SK-N-DZ (cell line): ENCODE results near the gene PVRIG.
"Not testable (repeated sequence)": the region's sequence is repeated elsewhere in the genome, so short reads cannot be mapped to it uniquely, and the experiment has no call there.

Experiments used
- DNase-seq: peaks from one replicate; pipeline ENCODE4 v3.0.0-alpha.2; 2015; ENCODE audit warnings: low spot score

PVRIG gene

DNA sequence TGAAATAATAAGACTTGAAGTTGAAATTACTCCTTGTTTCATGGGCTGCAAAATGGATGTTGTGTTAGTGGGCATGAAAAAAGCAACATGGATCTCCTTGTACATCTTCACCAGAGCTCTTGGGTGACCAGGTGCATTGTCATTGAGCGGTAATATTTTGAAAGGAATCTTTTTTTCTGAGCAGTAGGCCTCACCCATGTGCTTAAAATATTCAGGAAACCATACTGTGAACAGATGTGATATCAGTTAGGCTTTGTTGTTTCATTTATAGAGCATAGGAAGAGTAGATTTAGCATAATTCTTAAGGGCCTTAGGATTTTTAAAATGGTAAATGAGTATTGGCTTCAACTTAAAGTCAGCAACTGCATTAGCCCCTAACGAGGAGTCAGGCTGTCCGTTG lies 26.8 kb upstream of the PVRIG start:
- DNase-seq = no peak

- no peak for DNase-seq
These were observed 24.5 kb upstream of the PVRIG start for GRCh38 chr7:100195222-100195621.

DNA sequence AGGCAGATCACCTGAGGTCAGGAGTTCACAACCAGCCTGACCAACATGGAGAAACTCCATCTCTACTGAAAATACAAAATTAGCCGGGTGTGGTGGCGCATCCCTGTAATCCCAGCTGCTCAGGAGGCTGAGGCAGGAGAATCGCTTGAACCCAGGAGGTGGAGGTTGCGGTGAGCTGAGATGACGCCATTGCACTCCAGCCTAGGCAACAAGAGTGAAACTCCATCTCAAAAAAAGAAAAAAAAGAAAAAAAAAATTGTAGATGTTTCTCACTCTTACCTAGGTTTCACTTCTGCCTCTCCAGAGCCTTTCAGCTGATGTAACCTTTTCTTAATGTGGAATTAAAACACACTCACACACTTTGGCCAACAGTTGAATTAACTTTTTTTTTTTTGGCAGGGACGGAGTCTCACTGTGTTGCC lies 23.8 kb upstream of the PVRIG start:
- DNase-seq = not testable (repeated sequence)

GRCh38 chr7:100198266-100198665 lies 21.5 kb upstream of the PVRIG start:
- DNase-seq = no peak

- DNase-seq = no peak
These were observed 19.1 kb upstream of the PVRIG start for GRCh38 chr7:100200693-100201092.

- no peak for DNase-seq
These were observed 15.3 kb upstream of the PVRIG start for GRCh38 chr7:100204454-100204853.

DNA sequence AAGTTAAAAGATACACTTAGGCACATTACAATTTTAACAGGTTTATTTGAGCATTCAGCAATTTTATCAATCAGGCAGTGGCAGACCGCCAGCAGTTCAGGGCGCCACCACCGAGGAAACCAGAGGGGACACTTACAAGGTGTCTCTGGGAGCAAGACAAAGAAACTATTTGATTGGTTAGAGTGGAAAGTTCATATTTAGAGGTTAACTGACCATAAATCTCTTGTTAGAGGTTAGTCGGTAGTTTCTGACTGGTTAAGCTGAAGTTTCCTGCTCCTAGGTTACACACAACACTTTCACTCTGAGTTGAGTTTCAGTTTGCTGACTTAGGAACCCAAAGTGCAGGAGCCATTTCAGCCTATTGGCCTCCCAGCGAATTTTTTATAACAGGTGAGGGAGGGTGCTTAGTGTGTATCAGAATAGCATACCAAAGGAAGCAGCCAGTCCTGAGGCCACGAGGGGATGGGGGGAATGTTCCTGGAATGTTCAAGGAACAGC lies 10.8 kb upstream of the PVRIG start:
- no peak for DNase-seq

- no peak for DNase-seq
These were observed 10.3 kb upstream of the PVRIG start for GRCh38 chr7:100209493-100209892.

- DNase-seq = no peak
These were observed 8.9 kb upstream of the PVRIG start for GRCh38 chr7:100210805-100211204.

- DNase-seq = no peak
These were observed 8.4 kb upstream of the PVRIG start for GRCh38 chr7:100211342-100211780.

DNA sequence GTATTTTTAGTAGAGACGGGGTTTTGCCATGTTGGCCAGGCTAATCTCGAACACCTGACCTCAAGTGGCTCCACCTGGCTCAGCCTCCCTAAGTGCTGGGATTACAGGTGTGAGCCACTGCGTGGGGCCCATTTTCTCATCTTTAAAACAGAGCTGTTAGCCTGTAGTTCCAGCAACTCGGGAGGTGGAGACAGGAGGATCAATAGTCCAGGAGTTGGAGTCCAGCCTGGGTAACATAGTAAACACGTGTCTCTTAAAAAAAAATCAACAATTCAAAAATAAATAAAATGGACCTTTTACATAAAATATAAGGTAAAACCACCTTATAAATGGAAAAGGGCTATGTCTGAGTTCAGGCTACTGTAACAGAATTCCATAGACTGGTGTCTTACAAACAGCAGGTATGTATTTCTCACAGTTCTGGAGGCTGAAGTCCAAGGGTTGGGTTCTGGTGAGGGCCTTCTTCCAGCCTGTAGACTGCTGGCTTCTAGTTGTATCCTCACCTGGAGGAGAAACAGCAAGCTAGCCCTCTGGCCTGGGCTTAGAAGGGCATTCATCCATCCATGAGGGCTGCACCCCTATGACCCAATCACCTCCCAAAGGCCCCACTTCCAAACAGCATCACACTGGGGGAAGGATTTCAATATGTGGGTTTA lies 7.0 kb upstream of the PVRIG start:
- DNase-seq = no peak

- DNase-seq = no peak
These were observed 6.1 kb upstream of the PVRIG start for GRCh38 chr7:100213672-100214071.

DNA sequence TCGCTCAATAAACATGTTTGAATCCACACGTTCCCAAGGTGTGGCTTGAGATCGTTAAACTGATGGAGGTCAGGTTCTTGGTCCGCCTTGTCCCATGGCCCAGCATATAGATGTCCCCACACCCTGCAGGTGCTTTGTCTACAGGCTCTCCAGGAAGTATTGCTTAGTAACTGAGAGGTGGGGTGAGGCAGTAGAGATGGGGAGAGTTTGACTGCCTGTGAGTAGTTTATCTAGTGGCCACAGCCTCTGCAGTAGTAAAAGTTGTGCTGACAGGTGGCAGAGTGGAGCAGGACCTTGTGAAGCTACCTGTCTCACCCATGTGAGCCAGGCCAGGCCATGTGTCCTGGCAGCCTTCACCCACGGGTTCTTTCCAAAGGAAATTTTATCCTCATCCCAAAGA lies 5.4 kb upstream of the PVRIG start:
- not testable (repeated sequence) for DNase-seq

DNA sequence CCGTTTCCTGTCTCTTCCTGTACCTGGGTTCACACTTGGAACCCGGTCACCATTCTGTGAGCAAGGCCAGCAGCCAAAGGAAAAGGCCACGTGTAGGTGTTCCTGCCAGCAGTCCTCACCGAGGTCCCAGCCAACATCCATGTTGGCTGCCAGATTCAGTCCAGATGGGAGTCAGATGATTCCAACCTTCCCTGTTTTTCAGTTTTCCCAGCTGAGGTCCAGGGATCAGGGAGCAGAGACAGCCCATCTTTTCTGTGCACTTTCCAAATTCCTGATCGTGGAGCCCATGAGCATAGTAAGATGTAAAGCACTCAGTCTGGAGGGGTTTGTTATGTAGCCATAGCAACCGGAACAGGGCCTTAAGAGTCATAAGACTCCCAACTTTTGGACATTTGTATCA lies 3.9 kb upstream of the PVRIG start:
- DNase-seq = no peak

DNA sequence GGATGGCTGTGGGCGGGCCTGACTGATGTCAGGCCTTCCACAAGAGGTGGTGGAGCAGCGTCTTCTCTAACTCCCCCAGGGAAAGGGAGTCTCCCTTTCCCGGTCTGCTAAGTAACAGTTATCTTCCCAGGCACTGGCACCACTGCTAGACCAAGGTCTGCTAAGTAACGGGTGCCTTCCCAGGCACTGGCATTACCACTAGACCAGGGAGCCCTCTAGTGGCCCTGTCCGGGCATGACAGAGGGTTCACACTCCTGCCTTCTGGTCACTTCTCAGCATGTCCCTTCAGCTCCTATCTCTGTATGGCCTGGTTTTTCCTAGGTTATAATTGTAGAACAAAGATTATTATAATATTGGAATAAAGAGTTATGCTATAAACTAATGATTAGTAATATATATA lies 1.8 kb upstream of the PVRIG start:
- DNase-seq = not testable (repeated sequence)

GRCh38 chr7:100219271-100219737 lies 445 bp upstream of the PVRIG start:
- no peak for DNase-seq

DNA sequence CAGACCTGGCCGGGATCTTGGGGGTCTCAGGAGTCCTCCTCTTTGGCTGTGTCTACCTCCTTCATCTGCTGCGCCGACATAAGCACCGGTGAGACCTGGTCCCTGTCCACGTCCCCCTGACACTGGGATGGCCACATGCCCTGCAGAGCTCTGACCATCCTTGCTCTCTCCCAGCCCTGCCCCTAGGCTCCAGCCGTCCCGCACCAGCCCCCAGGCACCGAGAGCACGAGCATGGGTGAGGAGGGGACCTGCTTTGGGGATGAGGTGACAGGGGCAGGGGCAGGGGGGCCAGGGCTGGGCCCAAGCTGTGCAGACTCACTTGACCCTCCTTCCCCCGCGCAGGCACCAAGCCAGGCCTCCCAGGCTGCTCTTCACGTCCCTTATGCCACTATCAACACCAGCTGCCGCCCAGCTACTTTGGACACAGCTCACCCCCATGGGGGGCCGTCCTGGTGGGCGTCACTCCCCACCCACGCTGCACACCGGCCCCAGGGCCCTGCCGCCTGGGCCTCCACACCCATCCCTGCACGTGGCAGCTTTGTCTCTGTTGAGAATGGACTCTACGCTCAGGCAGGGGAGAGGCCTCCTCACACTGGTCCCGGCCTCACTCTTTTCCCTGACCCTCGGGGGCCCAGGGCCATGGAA lies 959 bp downstream of the PVRIG start:
- DNase-seq = no peak

- no peak for DNase-seq
These were observed 1.5 kb downstream of the PVRIG start for GRCh38 chr7:100221231-100221718.

DNA sequence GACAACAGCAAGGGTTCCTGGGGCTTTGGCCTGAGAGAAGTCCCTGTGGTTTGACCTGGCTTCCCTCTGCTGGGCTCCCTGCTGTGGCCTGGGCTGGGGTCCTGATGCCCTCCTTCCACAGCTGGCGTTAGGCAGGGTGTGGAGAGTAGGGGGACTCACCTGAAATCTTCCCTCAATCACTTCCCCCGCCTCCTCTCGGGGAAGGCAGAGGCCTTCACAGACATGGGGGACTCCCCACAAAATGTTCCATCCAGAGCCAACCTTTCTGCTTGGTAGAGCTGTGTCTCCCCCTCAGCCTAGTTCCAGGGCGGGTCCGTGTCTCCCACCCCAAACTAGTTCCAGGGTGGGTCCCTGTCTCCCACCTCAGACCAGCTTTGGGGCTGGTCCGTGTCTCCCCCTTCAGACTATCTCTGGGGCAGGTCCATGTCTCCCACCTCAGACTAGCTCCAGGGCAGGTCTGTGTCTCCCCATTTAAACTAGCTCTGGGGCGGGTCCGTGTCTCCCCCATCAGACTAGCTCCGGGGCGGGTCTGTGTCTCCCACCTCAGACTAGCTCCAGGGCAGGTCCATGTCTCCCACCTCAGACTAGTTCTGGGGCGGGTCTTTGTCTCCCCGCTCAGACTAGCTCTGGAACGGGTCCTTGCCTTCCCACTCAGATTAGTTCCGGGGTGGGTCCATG lies 2.2 kb downstream of the PVRIG start:
- DNase-seq = no peak

DNA sequence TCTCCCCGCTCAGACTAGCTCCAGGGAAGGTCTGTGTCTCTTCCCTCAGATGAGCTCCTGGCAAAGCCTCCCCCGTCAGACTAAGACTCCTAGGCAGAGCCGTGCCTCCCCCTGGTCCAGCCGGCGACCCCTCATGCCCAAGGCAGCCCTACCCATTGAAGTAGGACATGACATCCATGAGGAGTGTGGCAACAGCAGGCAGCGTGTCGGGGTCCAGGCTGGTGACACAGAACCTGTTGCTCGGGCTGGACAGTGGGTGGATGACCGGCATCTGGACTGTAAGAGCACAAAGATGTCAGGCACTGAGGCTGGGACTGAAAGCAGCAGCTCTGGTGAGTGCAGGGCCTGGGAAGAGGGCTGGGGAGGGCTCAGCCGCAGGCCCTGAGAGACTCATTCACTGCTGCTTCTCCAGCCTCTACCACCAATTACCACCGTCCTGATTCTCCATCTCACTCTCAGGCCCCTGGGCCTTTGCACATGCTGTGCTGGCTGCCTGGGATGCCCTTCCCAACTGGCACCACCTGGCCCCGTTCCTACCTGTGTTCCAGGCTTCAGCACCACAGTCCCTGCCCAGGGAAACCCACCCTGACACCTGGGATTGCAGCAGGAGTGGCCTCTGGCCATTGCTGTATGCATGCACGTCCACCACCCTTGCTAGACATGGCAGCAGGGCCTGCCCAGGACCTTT lies 2.8 kb downstream of the PVRIG start:
- no peak for DNase-seq

- DNase-seq = not testable (repeated sequence)
These were observed 3.7 kb downstream of the PVRIG start for GRCh38 chr7:100223376-100223927.
